ENCODE measurements around the gene CPT1B.
"Not testable (repeated sequence)": the region's sequence is repeated elsewhere in the genome, so short reads cannot be mapped to it uniquely, and the experiment has no call there.

Gene CPT1B

GRCh38 chr22:50577987-50578775 is at the start of gene CPT1B:
Gene CPT1B, minus strand, starts transcription at chr22:50578427. Its CDS starts 512 bp downstream, at chr22:50577915.
- no peaks in the 10 kb centered on the region for H3K9me3 Mint-ChIP-seq
- ATAC-seq, result no peak
- peaks cover 49% of the 10 kb centered on the region for H3K36me3 Mint-ChIP-seq
- peaks cover 23% of the 10 kb centered on the region for H3K4me1 Mint-ChIP-seq
- no peak within 1 kb of the TSS for H3K27ac Mint-ChIP-seq
- H3K4me3 Mint-ChIP-seq, result no peak within 1 kb of the TSS
- H3K27me3 Mint-ChIP-seq, result no peaks in the 10 kb centered on the region

- Mint-ChIP-seq H3K4me3 (peak overlapping the region; percentile 79), H3K27ac (peak overlapping the region; percentile 64), H3K36me3 (no peaks in the 10 kb centered on the region), H3K4me1 (peaks cover 33% of the 10 kb centered on the region), H3K27me3 (no peaks in the 10 kb centered on the region), H3K9me3 (no peaks in the 10 kb centered on the region)
- peak; percentile 13 for ATAC-seq
These were observed 48.8 kb upstream of the CPT1B start for GRCh38 chr22:50626850-50627641.

GRCh38 chr22:50626314-50626849 is 48.2 kb upstream of the CPT1B start:
- H3K4me1 Mint-ChIP-seq, result peaks cover 40% of the 10 kb centered on the region
- ATAC-seq, result no peak
- H3K27ac Mint-ChIP-seq, result peak overlapping the region; percentile 64
- peak overlapping the region; percentile 67 for H3K4me3 Mint-ChIP-seq
- no peaks in the 10 kb centered on the region for H3K27me3 Mint-ChIP-seq
- H3K36me3 Mint-ChIP-seq, result no peaks in the 10 kb centered on the region
- H3K9me3 Mint-ChIP-seq, result no peaks in the 10 kb centered on the region

GRCh38 chr22:50625568-50626313 is 47.5 kb upstream of the CPT1B start:
- H3K4me1 Mint-ChIP-seq, result peaks cover 46% of the 10 kb centered on the region
- no peaks in the 10 kb centered on the region for H3K9me3 Mint-ChIP-seq
- H3K36me3 Mint-ChIP-seq, result no peaks in the 10 kb centered on the region
- no peak for ATAC-seq
- no peak overlapping the region for H3K4me3 Mint-ChIP-seq
- no peaks in the 10 kb centered on the region for H3K27me3 Mint-ChIP-seq
- H3K27ac Mint-ChIP-seq, result no peak overlapping the region

- H3K27me3 Mint-ChIP-seq, result no peaks in the 10 kb centered on the region
These were observed 46.9 kb upstream of the CPT1B start for GRCh38 chr22:50625131-50625567.

GRCh38 chr22:50624347-50625130 is 46.3 kb upstream of the CPT1B start:
- ATAC-seq, result no peak
- no peaks in the 10 kb centered on the region for H3K9me3 Mint-ChIP-seq
- no peak overlapping the region for H3K4me3 Mint-ChIP-seq
- H3K36me3 Mint-ChIP-seq, result no peaks in the 10 kb centered on the region
- no peak overlapping the region for H3K27ac Mint-ChIP-seq
- H3K27me3 Mint-ChIP-seq, result no peaks in the 10 kb centered on the region
- H3K4me1 Mint-ChIP-seq, result peaks cover 58% of the 10 kb centered on the region

More at GRCh38 chr22:50625131-50625567, 46.9 kb upstream of the CPT1B start:
- Mint-ChIP-seq H3K4me1 (peaks cover 52% of the 10 kb centered on the region), H3K4me3 (no peak overlapping the region), H3K9me3 (no peaks in the 10 kb centered on the region), H3K27ac (no peak overlapping the region), H3K36me3 (no peaks in the 10 kb centered on the region)
- no peak for ATAC-seq

GRCh38 chr22:50622723-50623327 is 44.6 kb upstream of the CPT1B start:
- Mint-ChIP-seq H3K36me3 (no peaks in the 10 kb centered on the region), H3K27me3 (no peaks in the 10 kb centered on the region), H3K4me1 (peaks cover 50% of the 10 kb centered on the region), H3K4me3 (no peak overlapping the region), H3K9me3 (no peaks in the 10 kb centered on the region), H3K27ac (peak overlapping the region; percentile 94)
- ATAC-seq, result no peak

GRCh38 chr22:50621948-50622722 is 43.9 kb upstream of the CPT1B start:
- ATAC-seq, result no peak
- Mint-ChIP-seq H3K27me3 (no peaks in the 10 kb centered on the region), H3K4me3 (peak overlapping the region; percentile 89), H3K9me3 (no peaks in the 10 kb centered on the region), H3K4me1 (peaks cover 45% of the 10 kb centered on the region), H3K27ac (peak overlapping the region; percentile 94), H3K36me3 (no peaks in the 10 kb centered on the region)

GRCh38 chr22:50621356-50621880 is 43.2 kb upstream of the CPT1B start:
- no peaks in the 10 kb centered on the region for H3K27me3 Mint-ChIP-seq
- peak overlapping the region; percentile 94 for H3K27ac Mint-ChIP-seq
- ATAC-seq, result peak; percentile 88
- H3K9me3 Mint-ChIP-seq, result no peaks in the 10 kb centered on the region
- peaks cover 39% of the 10 kb centered on the region for H3K4me1 Mint-ChIP-seq
- peak overlapping the region; percentile 89 for H3K4me3 Mint-ChIP-seq
- no peaks in the 10 kb centered on the region for H3K36me3 Mint-ChIP-seq

GRCh38 chr22:50620593-50621355 is 42.5 kb upstream of the CPT1B start:
- Mint-ChIP-seq H3K27me3 (no peaks in the 10 kb centered on the region), H3K4me3 (peak overlapping the region; percentile 89), H3K27ac (peak overlapping the region; percentile 94), H3K36me3 (no peaks in the 10 kb centered on the region), H3K4me1 (peaks cover 37% of the 10 kb centered on the region), H3K9me3 (no peaks in the 10 kb centered on the region)
- peak; percentile 84 for ATAC-seq

- not testable (repeated sequence) for H3K9me3 Mint-ChIP-seq, H3K27ac Mint-ChIP-seq, H3K36me3 Mint-ChIP-seq, H3K4me3 Mint-ChIP-seq, ATAC-seq
- H3K27me3 Mint-ChIP-seq, result peaks cover 45% of the 10 kb centered on the region
- peaks cover 10% of the 10 kb centered on the region for H3K4me1 Mint-ChIP-seq
These were observed 36.1 kb upstream of the CPT1B start for GRCh38 chr22:50614296-50614695.

- peaks cover 53% of the 10 kb centered on the region for H3K27me3 Mint-ChIP-seq
- no peak overlapping the region for H3K4me3 Mint-ChIP-seq
- no peaks in the 10 kb centered on the region for H3K9me3 Mint-ChIP-seq
- ATAC-seq, result no peak
- peaks cover 10% of the 10 kb centered on the region for H3K4me1 Mint-ChIP-seq
- H3K36me3 Mint-ChIP-seq, result no peaks in the 10 kb centered on the region
- no peak overlapping the region for H3K27ac Mint-ChIP-seq
These were observed 35.2 kb upstream of the CPT1B start for GRCh38 chr22:50613291-50613981.
